Activated naive CD8-positive, alpha-beta T cell treated with anti-CD3 and anti-CD28 coated beads, Interleukin-2, amount 50 U/mL, for 24 hours (primary cell): Measurements from ENCODE around the gene SERAC1.

Source experiments
- ATAC-seq: fragments of 150-1000 bp; cut with Tn5 transposase; one replicate; pipeline ENCODE4 v1.10.0; 2021
- DNase-seq: peaks from one replicate; pipeline ENCODE4 v3.0.0; 2021
- H3K27ac Mint-ChIP-seq: one replicate; pipeline ENCODE4 v1.8.0; 2021; ENCODE audit warnings: mild to moderate bottlenecking, mixed read lengths
- H3K27me3 Mint-ChIP-seq: one replicate; pipeline ENCODE4 v1.8.0; 2021; ENCODE audit warnings: mixed read lengths
- H3K36me3 Mint-ChIP-seq: one replicate; pipeline ENCODE4 v1.8.0; 2021; ENCODE audit warnings: low read depth, mixed read lengths
- H3K4me1 Mint-ChIP-seq: one replicate; pipeline ENCODE4 v1.8.0; 2021; ENCODE audit warnings: mixed read lengths
- H3K4me3 Mint-ChIP-seq: one replicate; pipeline ENCODE4 v1.8.0; 2021; ENCODE audit warnings: mild to moderate bottlenecking, moderate library complexity, mixed read lengths
- H3K9me3 Mint-ChIP-seq: one replicate; pipeline ENCODE4 v1.8.0; 2021; ENCODE audit warnings: mixed read lengths

SERAC1 gene

GRCh38 chr6:158068893-158069799 lies 98.9 kb downstream of the SERAC1 start:
- Mint-ChIP-seq H3K4me3 (no peak overlapping the region), H3K4me1 (peaks cover 26% of the 10 kb centered on the region), H3K27me3 (no peaks in the 10 kb centered on the region), H3K9me3 (no peaks in the 10 kb centered on the region), H3K36me3 (peaks cover 23% of the 10 kb centered on the region), H3K27ac (peak overlapping the region; percentile 22)
- ATAC-seq (peak; percentile 8), DNase-seq (no peak)

GRCh38 chr6:158068156-158068892 lies 99.7 kb downstream of the SERAC1 start:
- H3K4me1 Mint-ChIP-seq: peaks cover 26% of the 10 kb centered on the region
- peaks cover 21% of the 10 kb centered on the region for H3K36me3 Mint-ChIP-seq
- no peaks in the 10 kb centered on the region for H3K9me3 Mint-ChIP-seq
- no peak overlapping the region for H3K27ac Mint-ChIP-seq
- DNase-seq (no peak), ATAC-seq (peak; percentile 8)
- H3K4me3 Mint-ChIP-seq: no peak overlapping the region
- no peaks in the 10 kb centered on the region for H3K27me3 Mint-ChIP-seq

GRCh38 chr6:158067436-158068015 lies 100.5 kb downstream of the SERAC1 start:
- H3K27me3 Mint-ChIP-seq: no peaks in the 10 kb centered on the region
- ATAC-seq (no peak), DNase-seq (no peak)
- no peak overlapping the region for H3K27ac Mint-ChIP-seq
- no peak overlapping the region for H3K4me3 Mint-ChIP-seq
- H3K4me1 Mint-ChIP-seq: peaks cover 26% of the 10 kb centered on the region
- H3K36me3 Mint-ChIP-seq: peaks cover 20% of the 10 kb centered on the region
- H3K9me3 Mint-ChIP-seq: no peaks in the 10 kb centered on the region

- Mint-ChIP-seq H3K4me3 (no peak overlapping the region), H3K36me3 (peaks cover 19% of the 10 kb centered on the region), H3K9me3 (no peaks in the 10 kb centered on the region), H3K27ac (no peak overlapping the region), H3K27me3 (no peaks in the 10 kb centered on the region), H3K4me1 (peaks cover 20% of the 10 kb centered on the region)
- no peak for ATAC-seq
- no peak for DNase-seq
Measured at GRCh38 chr6:158066136-158066781, 101.8 kb downstream of the SERAC1 start.

- no peak for DNase-seq
- no peaks in the 10 kb centered on the region for H3K9me3 Mint-ChIP-seq
- H3K27me3 Mint-ChIP-seq: no peaks in the 10 kb centered on the region
- H3K27ac Mint-ChIP-seq: no peak overlapping the region
- H3K4me1 Mint-ChIP-seq: peaks cover 14% of the 10 kb centered on the region
- peaks cover 16% of the 10 kb centered on the region for H3K36me3 Mint-ChIP-seq
- ATAC-seq: no peak
- no peak overlapping the region for H3K4me3 Mint-ChIP-seq
Measured at GRCh38 chr6:158064725-158065251, 103.3 kb downstream of the SERAC1 start.

- ATAC-seq: no peak
- no peak overlapping the region for H3K4me3 Mint-ChIP-seq
- no peak overlapping the region for H3K27ac Mint-ChIP-seq
- H3K4me1 Mint-ChIP-seq: peaks cover 4% of the 10 kb centered on the region
- H3K36me3 Mint-ChIP-seq: peaks cover 10% of the 10 kb centered on the region
- DNase-seq: no peak
- H3K27me3 Mint-ChIP-seq: no peaks in the 10 kb centered on the region
- no peaks in the 10 kb centered on the region for H3K9me3 Mint-ChIP-seq
Measured at GRCh38 chr6:158063736-158064135, 104.3 kb downstream of the SERAC1 start.

GRCh38 chr6:158061709-158062461 lies 106.2 kb downstream of the SERAC1 start:
- H3K27me3 Mint-ChIP-seq: peaks cover 2% of the 10 kb centered on the region
- H3K4me3 Mint-ChIP-seq: no peak overlapping the region
- no peak overlapping the region for H3K27ac Mint-ChIP-seq
- H3K9me3 Mint-ChIP-seq: no peaks in the 10 kb centered on the region
- DNase-seq: no peak
- peaks cover 19% of the 10 kb centered on the region for H3K4me1 Mint-ChIP-seq
- ATAC-seq: no peak
- H3K36me3 Mint-ChIP-seq: peaks cover 10% of the 10 kb centered on the region

- H3K27me3 Mint-ChIP-seq: peaks cover 2% of the 10 kb centered on the region
- no peak for ATAC-seq
- DNase-seq: no peak
- no peak overlapping the region for H3K27ac Mint-ChIP-seq
- H3K9me3 Mint-ChIP-seq: no peaks in the 10 kb centered on the region
- peaks cover 24% of the 10 kb centered on the region for H3K4me1 Mint-ChIP-seq
- H3K4me3 Mint-ChIP-seq: no peak overlapping the region
- peaks cover 8% of the 10 kb centered on the region for H3K36me3 Mint-ChIP-seq
Measured at GRCh38 chr6:158061361-158061708, 106.7 kb downstream of the SERAC1 start.

- Mint-ChIP-seq H3K9me3 (no peaks in the 10 kb centered on the region), H3K4me1 (peaks cover 29% of the 10 kb centered on the region), H3K4me3 (no peak overlapping the region), H3K27me3 (peaks cover 2% of the 10 kb centered on the region), H3K36me3 (peaks cover 8% of the 10 kb centered on the region), H3K27ac (no peak overlapping the region)
- no peak for ATAC-seq
- DNase-seq: no peak
Measured at GRCh38 chr6:158060455-158061360, 107.4 kb downstream of the SERAC1 start.
